PC-3 (cell line): ENCODE data around the gene TAF12. TPM values are rescaled to one million over a fixed set of nuclear protein-coding genes. Genes with fewer than 3 reads are reported as not detected.

Source experiments
- ATAC-seq: fragments of 200-7000 bp; cut with Tn5 transposase; 2 replicates; pipeline ENCODE4 v1.9.1; 2020; ENCODE audit warnings: mild to moderate bottlenecking, moderate library complexity
- BruUV-seq: library from RNA; stranded (reverse); fragments of 400-500 nt; replicated peaks from 2 replicates; lab custom pipeline; 2021; lab: Mats Ljungman, UMichigan
- CTCF ChIA-PET: fragments of 300-600 bp; sonication (Branson Sonifier 250); formaldehyde crosslinking; loops from one replicate; lab custom pipeline; 2022; ENCODE audit warnings: antibody characterized with exemption; lab: Charles Lee
- POLR2A ChIA-PET: fragments of 300-600 bp; sonication (Branson Sonifier 250); formaldehyde crosslinking; loops from one replicate; lab custom pipeline; 2022; ENCODE audit warnings: antibody characterized with exemption; ENCODE audit not compliant: unreplicated experiment; lab: Charles Lee
- DNase-seq: peaks from one replicate; pipeline ENCODE4 v3.0.0-alpha.2; 2015
- H2AFZ ChIP-seq: fragments of 300-600 bp; sonication (generic); 2 replicates; pipeline ENCODE4 v1.6.0; 2016; ENCODE audit warnings: antibody characterized with exemption, low read length
- H3F3A ChIP-seq: fragments of 300-600 bp; sonication (generic); one replicate; pipeline ENCODE4 v1.6.0; 2017; ENCODE audit warnings: antibody characterized with exemption, low read length, control low read depth, mild to moderate bottlenecking; ENCODE audit not compliant: unreplicated experiment
- H3K27ac ChIP-seq: fragments of 300-600 bp; sonication (generic); 2 replicates; pipeline ENCODE4 v1.5.1; 2016; ENCODE audit warnings: mild to moderate bottlenecking, low read length
- H3K27me3 ChIP-seq: fragments of 300-600 bp; sonication (generic); 2 replicates; pipeline ENCODE4 v1.6.1; 2016; ENCODE audit warnings: low read length, mixed read lengths
- H3K36me3 ChIP-seq: fragments of 300-600 bp; sonication (generic); 2 replicates; pipeline ENCODE4 v1.6.1; 2016; ENCODE audit warnings: low read depth, mixed run types, low read length, mixed read lengths
- H3K4me1 ChIP-seq: fragments of 300-600 bp; sonication (generic); 2 replicates; pipeline ENCODE4 v1.5.1; 2016; ENCODE audit warnings: low read length; ENCODE audit not compliant: insufficient read depth
- H3K4me2 ChIP-seq: fragments of 300-600 bp; sonication (generic); 2 replicates; pipeline ENCODE4 v1.6.0; 2016; ENCODE audit warnings: low read length
- H3K4me3 ChIP-seq: fragments of 300-600 bp; sonication (generic); 2 replicates; pipeline ENCODE4 v1.5.1; 2016; ENCODE audit warnings: mild to moderate bottlenecking, low read length, mixed read lengths
- H3K79me2 ChIP-seq: fragments of 300-600 bp; sonication (generic); 2 replicates; pipeline ENCODE4 v1.6.1; 2017; ENCODE audit warnings: low read length, mixed read lengths
- H3K9ac ChIP-seq: fragments of 300-600 bp; sonication (generic); 2 replicates; pipeline ENCODE4 v1.6.0; 2016; ENCODE audit warnings: mild to moderate bottlenecking, low read length
- H3K9me2 ChIP-seq: fragments of 300-600 bp; sonication (generic); replicated peaks from 2 replicates; pipeline ENCODE4 v1.6.1; 2016; ENCODE audit warnings: mixed run types, low read length, mixed read lengths
- H3K9me3 ChIP-seq: fragments of 300-600 bp; sonication (generic); 2 replicates; pipeline ENCODE4 v1.6.1; 2016; ENCODE audit warnings: low read length, mixed read lengths
- H4K20me1 ChIP-seq: fragments of 300-600 bp; sonication (generic); 2 replicates; pipeline ENCODE4 v1.6.1; 2016; ENCODE audit warnings: low read length, mixed read lengths
- CTCF ChIP-seq: fragments of 300-600 bp; sonication (generic); conservative IDR thresholded peaks from 2 replicates; pipeline ENCODE4 v1.5.1; 2017; ENCODE audit warnings: antibody characterized with exemption, low read depth, mild to moderate bottlenecking, low read length
- EZH2 ChIP-seq: fragments of 300-600 bp; sonication (generic); IDR thresholded peaks from one replicate; pipeline ENCODE4 v1.6.1; 2017; ENCODE audit warnings: antibody characterized with exemption, mild to moderate bottlenecking, low read length; ENCODE audit not compliant: unreplicated experiment
- EZH2phosphoT487 ChIP-seq: fragments of 300-600 bp; sonication (generic); IDR thresholded peaks from 2 replicates; pipeline ENCODE4 v1.6.1; 2018; ENCODE audit warnings: mild to moderate bottlenecking, antibody characterized with exemption, low read length, borderline replicate concordance
- intact Hi-C: fragments of 100-400 bp; cut with micrococcal nuclease; formaldehyde crosslinking; loops from 2 replicates; pipeline ENCODE4 v1.9.0; 2023
- total RNA-seq: library from RNA; depleted of rRNA; stranded (reverse); fragments of >200 nt; gene quantifications from 2 replicates; pipeline ENCODE4 v1.2.3, GENCODE V29; 2014

The TAF12 gene
- total RNA-seq, 1 experiment from 2014 or later = 44.1 TPM

GRCh38 chr1:28571911-28572310 lies 71.0 kb downstream of the TAF12 start:
- CTCF ChIA-PET = no interaction called here
- Histone ChIP-seq H2AFZ (no peak overlapping the region), H3K4me2 (no peak overlapping the region)

GRCh38 chr1:28566931-28567330 lies 75.9 kb downstream of the TAF12 start:
- Histone ChIP-seq H3K27me3 (no peaks in the 10 kb centered on the region), H3F3A (no peaks in the 10 kb centered on the region), H3K9me2 (no peaks in the 10 kb centered on the region), H2AFZ (no peak overlapping the region), H3K27ac (no peak overlapping the region), H3K79me2 (no peaks in the 10 kb centered on the region), H3K9ac (no peak overlapping the region), H3K9me3 (no peaks in the 10 kb centered on the region), H3K4me3 (no peak overlapping the region), H3K4me2 (no peak overlapping the region), H3K36me3 (peaks cover 29% of the 10 kb centered on the region), H4K20me1 (no peaks in the 10 kb centered on the region), H3K4me1 (no peaks in the 10 kb centered on the region)
- CTCF ChIA-PET = no interaction called here
- ATAC-seq (no peak), DNase-seq (no peak)
- no TSS peak for BruUV-seq
- POLR2A ChIA-PET = no interaction called here
- intact Hi-C loops = no loop called here
- TF ChIP-seq EZH2phosphoT487 (no peak), EZH2 (no peak), CTCF (no peak)

More at GRCh38 chr1:28571911-28572310, 71.0 kb downstream of the TAF12 start:
- BruUV-seq = no TSS peak
- ATAC-seq (no peak), DNase-seq (no peak)
- POLR2A ChIA-PET = interaction anchor here (0.6 kb wide), 1 partner anchor 147 kb away, joined by 3 read pairs; no protein-coding TSS in a partner anchor
- intact Hi-C loops = no loop called here
- Histone ChIP-seq H3K4me1 (no peaks in the 10 kb centered on the region), H3K9me2 (no peaks in the 10 kb centered on the region), H3K9ac (no peak overlapping the region), H3K9me3 (no peaks in the 10 kb centered on the region), H4K20me1 (no peaks in the 10 kb centered on the region), H3K27me3 (no peaks in the 10 kb centered on the region), H3K4me3 (no peak overlapping the region), H3K79me2 (no peaks in the 10 kb centered on the region), H3F3A (no peaks in the 10 kb centered on the region), H3K27ac (no peak overlapping the region), H3K36me3 (peaks cover 24% of the 10 kb centered on the region)
- TF ChIP-seq CTCF (no peak), EZH2 (no peak), EZH2phosphoT487 (no peak)

GRCh38 chr1:28565726-28566125 lies 77.1 kb downstream of the TAF12 start:
- no peak overlapping the region for H2AFZ ChIP-seq
- H4K20me1 ChIP-seq = no peaks in the 10 kb centered on the region
- peaks cover 32% of the 10 kb centered on the region for H3K36me3 ChIP-seq
- H3F3A ChIP-seq = no peaks in the 10 kb centered on the region
- intact Hi-C loops = no loop called here
- BruUV-seq = no TSS peak
- DNase-seq = no peak
- no peak for ATAC-seq
- H3K27me3 ChIP-seq = no peaks in the 10 kb centered on the region
- H3K9me2 ChIP-seq = no peaks in the 10 kb centered on the region
- ChIA-PET CTCF (no interaction called here), POLR2A (no interaction called here)
- H3K9me3 ChIP-seq = no peaks in the 10 kb centered on the region
- H3K27ac ChIP-seq = no peak overlapping the region
- H3K4me1 ChIP-seq = no peaks in the 10 kb centered on the region
- H3K9ac ChIP-seq = no peak overlapping the region
- TF ChIP-seq EZH2phosphoT487 (no peak), CTCF (no peak), EZH2 (no peak)
- no peak overlapping the region for H3K4me3 ChIP-seq
- H3K4me2 ChIP-seq = no peak overlapping the region
- no peaks in the 10 kb centered on the region for H3K79me2 ChIP-seq
